CD14-positive monocyte (primary cell): ENCODE data around the gene LMBRD1. TPM values are rescaled to one million over a fixed set of nuclear protein-coding genes. Genes with fewer than 3 reads are reported as not detected.

Source experiments
- DNase-seq, 3 donors: peaks; one replicate each; pipeline ENCODE4 v3.0.0-alpha.2; 2011 to 2022
- H2AFZ ChIP-seq: 2 replicates; pipeline ENCODE4 v1.6.0; 2012; ENCODE audit warnings: mild to moderate bottlenecking, low read depth, low read length, inconsistent platforms; ENCODE audit not compliant: insufficient read depth, poor library complexity, severe bottlenecking
- H3K27ac ChIP-seq, 2 donors: 1 replicate in 1 of 2; 2 replicates in 1 of 2; pipeline ENCODE4 v1.5.1; 2012 to 2013; ENCODE audit warnings: low read length in 2 of 2, control low read depth in 1 of 2, inconsistent platforms in 1 of 2, low read depth in 1 of 2, mild to moderate bottlenecking in 1 of 2
- H3K27me3 ChIP-seq, 2 donors: one replicate each; pipeline versions ENCODE4 v1.6.0 to v1.6.1; 2011 to 2013; ENCODE audit warnings: low read length in 2 of 2; ENCODE audit not compliant: control insufficient read depth in 2 of 2, insufficient read depth in 2 of 2
- H3K36me3 ChIP-seq, 2 donors: replicated peaks in 1 of 2; 1 replicate in 1 of 2; 2 replicates in 1 of 2; pipeline versions ENCODE4 v1.5.1 to v1.6.1; 2012 to 2013; ENCODE audit warnings: low read length in 2 of 2, control low read depth in 1 of 2, inconsistent platforms in 1 of 2, mild to moderate bottlenecking in 1 of 2; ENCODE audit not compliant: insufficient read depth in 2 of 2, control insufficient read depth in 1 of 2
- H3K4me1 ChIP-seq, 2 donors: 1 replicate in 1 of 2; 2 replicates in 1 of 2; pipeline versions ENCODE4 v1.5.1 to v1.6.1; 2012 to 2013; ENCODE audit warnings: low read length in 2 of 2, control low read depth in 1 of 2, inconsistent platforms in 1 of 2, mild to moderate bottlenecking in 1 of 2, moderate library complexity in 1 of 2; ENCODE audit not compliant: insufficient read depth in 2 of 2, control insufficient read depth in 1 of 2
- H3K4me2 ChIP-seq: replicated peaks from 2 replicates; pipeline ENCODE3; 2012; ENCODE audit warnings: low read length, moderate library complexity, mild to moderate bottlenecking; ENCODE audit not compliant: poor library complexity, severe bottlenecking; ENCODE audit errors: extremely low read depth
- H3K4me3 ChIP-seq, 3 experiments: fragments of 200-600 bp in 1 of 3; sonication (generic) in 1 of 3; replicated peaks in 1 of 3; 1 replicate in 2 of 3; 2 replicates in 1 of 3; pipeline ENCODE4 v1.5.1; 2011 to 2013; ENCODE audit warnings: low read length in 3 of 3, mild to moderate bottlenecking in 3 of 3, control low read depth in 2 of 3, low read depth in 2 of 3, inconsistent platforms in 1 of 3, moderate library complexity in 1 of 3
- H3K79me2 ChIP-seq: 2 replicates; pipeline ENCODE4 v1.6.0; 2012; ENCODE audit warnings: mild to moderate bottlenecking, control low read depth, inconsistent platforms, low read length, moderate library complexity; ENCODE audit not compliant: insufficient read depth
- H3K9ac ChIP-seq: 2 replicates; pipeline ENCODE4 v1.6.0; 2017; ENCODE audit warnings: low read length, mild to moderate bottlenecking; ENCODE audit not compliant: insufficient read depth, poor library complexity, severe bottlenecking
- H3K9me3 ChIP-seq, 2 donors: replicated peaks in 1 of 2; 1 replicate in 1 of 2; 2 replicates in 1 of 2; pipeline versions ENCODE4 v1.5.1 to v1.6.1; 2012 to 2013; ENCODE audit warnings: low read length in 2 of 2, control low read depth in 1 of 2; ENCODE audit not compliant: control insufficient read depth in 1 of 2, insufficient read depth in 1 of 2
- H4K20me1 ChIP-seq: 2 replicates; pipeline ENCODE4 v1.6.0; 2012; ENCODE audit warnings: mild to moderate bottlenecking, low read length, control low read depth, moderate library complexity; ENCODE audit not compliant: insufficient read depth
- H3K27ac Mint-ChIP-seq, 7 donors: one replicate each; pipeline ENCODE4 v1.8.0; 2020; ENCODE audit warnings: mild to moderate bottlenecking in 7 of 7, mixed read lengths in 7 of 7, moderate library complexity in 6 of 7, inconsistent platforms in 2 of 7
- H3K27me3 Mint-ChIP-seq, 3 donors: one replicate each; pipeline ENCODE4 v1.8.0; 2021 to 2022; ENCODE audit warnings: low read depth in 3 of 3, mild to moderate bottlenecking in 3 of 3, mixed read lengths in 3 of 3, moderate library complexity in 3 of 3, inconsistent platforms in 1 of 3
- H3K36me3 Mint-ChIP-seq, 2 donors: one replicate each; pipeline ENCODE4 v1.8.0; 2020; ENCODE audit warnings: mixed read lengths in 2 of 2, inconsistent platforms in 1 of 2, mild to moderate bottlenecking in 1 of 2
- H3K4me1 Mint-ChIP-seq: one replicate; pipeline ENCODE4 v1.8.0; 2020; ENCODE audit warnings: mild to moderate bottlenecking, mixed read lengths
- H3K4me3 Mint-ChIP-seq, 2 donors: one replicate each; pipeline ENCODE4 v1.8.0; 2020; ENCODE audit warnings: mild to moderate bottlenecking in 2 of 2, mixed read lengths in 2 of 2, moderate library complexity in 1 of 2
- H3K9me3 Mint-ChIP-seq, 7 donors: one replicate each; pipeline ENCODE4 v1.8.0; 2020 to 2022; ENCODE audit warnings: mixed read lengths in 7 of 7, mild to moderate bottlenecking in 6 of 7, moderate library complexity in 6 of 7, inconsistent platforms in 2 of 7
- WGBS: methylation state at CpG from one replicate; pipeline ENCODE4 v1.1.5; 2013; ENCODE audit warnings: missing lambda C conversion rate; ENCODE audit not compliant: insufficient coverage; 5-methylcytosine and 5-hydroxymethylcytosine counted together
- intact Hi-C, 2 donors: fragments of 100-400 bp; cut with micrococcal nuclease; formaldehyde crosslinking; loops; one replicate each; pipeline versions ENCODE4 v1.15.0 to v1.15.1; 2023
- polyA plus RNA-seq, 3 donors: library from polyadenylated mRNA; depleted of rRNA in 1 of 3; unstranded in 2 of 3; stranded (reverse) in 1 of 3; fragments of 300-500 nt in 2 of 3; fragments of >200 nt in 1 of 3; fragmentation: Illumina TruSeq in 2 of 3; gene quantifications; 1 replicate in 2 of 3; 2 replicates in 1 of 3; pipeline ENCODE4 v1.2.3, GENCODE V29; 2012 to 2021
- TF ChIP-seq, protein P1 (sequence below): fragments of 200-600 bp; IDR thresholded peaks from one replicate; pipeline ENCODE4 v1.8.0; 2022; ENCODE audit warnings: antibody characterized with exemption, mild to moderate bottlenecking

Gene LMBRD1
- polyA plus RNA-seq, 3 donors, result 24.7 to 71.6 (median 64.2) TPM

GRCh38 chr6:69722683-69723082 lies 74.1 kb downstream of the LMBRD1 start:
- no peak overlapping the region for H3K4me2 ChIP-seq
- no peak overlapping the region for H3K27ac ChIP-seq
- no peak overlapping the region for H3K9ac ChIP-seq
- WGBS, result no CpG with 5 or more reads among the region's 3 CpGs
- intact Hi-C loops, result no loop called here
- H3K36me3 ChIP-seq, result peaks cover 20 to 50% of the 10 kb centered on the region in 2 donors
- H3K4me1 ChIP-seq, result no peaks in the 10 kb centered on the region
- H3K27me3 ChIP-seq, result no peaks in the 10 kb centered on the region
- no peaks in the 10 kb centered on the region for H3K27me3 Mint-ChIP-seq
- peaks cover 0 to 5% of the 10 kb centered on the region in 2 donors for H3K9me3 ChIP-seq
- H3K9me3 Mint-ChIP-seq, result peaks cover 6 to 17% (median 10%) of the 10 kb centered on the region in 7 donors
- peaks cover 20% of the 10 kb centered on the region for H4K20me1 ChIP-seq
- TF ChIP-seq, protein P1, sequence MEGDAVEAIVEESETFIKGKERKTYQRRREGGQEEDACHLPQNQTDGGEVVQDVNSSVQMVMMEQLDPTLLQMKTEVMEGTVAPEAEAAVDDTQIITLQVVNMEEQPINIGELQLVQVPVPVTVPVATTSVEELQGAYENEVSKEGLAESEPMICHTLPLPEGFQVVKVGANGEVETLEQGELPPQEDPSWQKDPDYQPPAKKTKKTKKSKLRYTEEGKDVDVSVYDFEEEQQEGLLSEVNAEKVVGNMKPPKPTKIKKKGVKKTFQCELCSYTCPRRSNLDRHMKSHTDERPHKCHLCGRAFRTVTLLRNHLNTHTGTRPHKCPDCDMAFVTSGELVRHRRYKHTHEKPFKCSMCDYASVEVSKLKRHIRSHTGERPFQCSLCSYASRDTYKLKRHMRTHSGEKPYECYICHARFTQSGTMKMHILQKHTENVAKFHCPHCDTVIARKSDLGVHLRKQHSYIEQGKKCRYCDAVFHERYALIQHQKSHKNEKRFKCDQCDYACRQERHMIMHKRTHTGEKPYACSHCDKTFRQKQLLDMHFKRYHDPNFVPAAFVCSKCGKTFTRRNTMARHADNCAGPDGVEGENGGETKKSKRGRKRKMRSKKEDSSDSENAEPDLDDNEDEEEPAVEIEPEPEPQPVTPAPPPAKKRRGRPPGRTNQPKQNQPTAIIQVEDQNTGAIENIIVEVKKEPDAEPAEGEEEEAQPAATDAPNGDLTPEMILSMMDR, result no peak
- no peaks in the 10 kb centered on the region for H3K4me1 Mint-ChIP-seq
- no peak overlapping the region for H3K4me3 Mint-ChIP-seq
- no peaks in the 10 kb centered on the region for H3K79me2 ChIP-seq
- no peak for DNase-seq
- peaks cover 56 to 69% of the 10 kb centered on the region in 2 donors for H3K36me3 Mint-ChIP-seq
- no peak overlapping the region for H3K4me3 ChIP-seq
- no peak overlapping the region for H2AFZ ChIP-seq
- no peak overlapping the region for H3K27ac Mint-ChIP-seq

- H4K20me1 ChIP-seq, result peaks cover 12% of the 10 kb centered on the region
- H3K36me3 ChIP-seq, result peaks cover 33 to 68% of the 10 kb centered on the region in 2 donors
- Mint-ChIP-seq H3K27ac (no peak overlapping the region), H3K9me3 (peaks cover 0 to 7% (median 2%) of the 10 kb centered on the region in 7 donors), H3K27me3 (no peaks in the 10 kb centered on the region), H3K4me1 (no peaks in the 10 kb centered on the region), H3K36me3 (peaks cover 60 to 65% of the 10 kb centered on the region in 2 donors), H3K4me3 (no peak overlapping the region)
- DNase-seq, result no peak
- no peaks in the 10 kb centered on the region for H3K9me3 ChIP-seq
- H3K9ac ChIP-seq, result no peak overlapping the region
- WGBS, result no CpG with 5 or more reads among the region's 2 CpGs
- no peaks in the 10 kb centered on the region for H3K27me3 ChIP-seq
- no peak overlapping the region for H3K4me2 ChIP-seq
- no peak overlapping the region for H3K27ac ChIP-seq
- no peaks in the 10 kb centered on the region for H3K4me1 ChIP-seq
- no peak overlapping the region for H2AFZ ChIP-seq
- TF ChIP-seq, protein P1, result no peak
- intact Hi-C loops, result no loop called here
- no peak overlapping the region for H3K4me3 ChIP-seq
- H3K79me2 ChIP-seq, result no peaks in the 10 kb centered on the region
Measured at GRCh38 chr6:69719602-69720193, 77.1 kb downstream of the LMBRD1 start.
